BJ (cell line): ENCODE measurements around the gene SLX4IP. TPM values are rescaled to one million over a fixed set of nuclear protein-coding genes. Genes with fewer than 3 reads are reported as not detected.

ENCODE experiments used
- CTCF ChIA-PET: fragments of 350-600 bp; formaldehyde crosslinking; extraction: SDS; loops from one replicate; lab custom pipeline; 2021; ENCODE audit warnings: antibody characterized with exemption, inconsistent platforms; lab: Yijun Ruan, JAX
- POLR2A ChIA-PET: fragments of 300-600 bp; sonication (Branson Sonifier 250); formaldehyde crosslinking; extraction: SDS; loops from one replicate; lab custom pipeline; 2021; ENCODE audit warnings: antibody characterized with exemption; lab: Charles Lee
- DNase-seq: peaks from one replicate; pipeline ENCODE4 v3.0.0-alpha.2; 2011; ENCODE audit warnings: low read depth
- H3K27me3 ChIP-seq: 2 replicates; pipeline ENCODE4 v1.6.0; 2011; ENCODE audit warnings: low read length; ENCODE audit not compliant: control insufficient read depth, insufficient read depth
- H3K36me3 ChIP-seq: 2 replicates; pipeline ENCODE4 v1.5.1; 2011; ENCODE audit warnings: low read length; ENCODE audit not compliant: control insufficient read depth, insufficient read depth
- H3K4me3 ChIP-seq: 2 replicates; pipeline ENCODE4 v1.5.1; 2011; ENCODE audit warnings: low read depth, mild to moderate bottlenecking, control low read depth, low read length
- CTCF ChIP-seq: IDR thresholded peaks from 2 replicates; pipeline ENCODE4 v1.5.1; 2011; ENCODE audit warnings: low read depth, mild to moderate bottlenecking, control low read depth, inconsistent platforms, low read length, moderate library complexity; ENCODE audit not compliant: insufficient read depth
- polyA plus RNA-seq: library from polyadenylated mRNA; depleted of rRNA; stranded (reverse); fragments of >200 nt; gene quantifications from 2 replicates; pipeline ENCODE4 v1.2.3, GENCODE V29; 2011

The SLX4IP gene
- polyA plus RNA-seq, 1 experiment, result 1.6 TPM

- no peaks in the 10 kb centered on the region for H3K27me3 ChIP-seq
- TF ChIP-seq CTCF, result no peak
- CTCF ChIA-PET, result interaction anchor here (4.7 kb wide), 1 partner anchor 14 kb away, joined by 22 read pairs; no protein-coding TSS in a partner anchor
Observed at GRCh38 chr20:10522328-10522727, 87.2 kb downstream of the SLX4IP start.

GRCh38 chr20:10523443-10523842 lies 88.3 kb downstream of the SLX4IP start:
- H3K4me3 ChIP-seq, result no peak overlapping the region
- no peak for TF ChIP-seq CTCF
- DNase-seq, result no peak
- ChIA-PET CTCF (interaction anchor here (1.8 to 4.7 kb wide), 2 partner anchors 13 to 545 kb away, joined by 5 to 22 read pairs; no protein-coding TSS in a partner anchor), POLR2A (no interaction called here)
- no peaks in the 10 kb centered on the region for H3K36me3 ChIP-seq
- no peaks in the 10 kb centered on the region for H3K27me3 ChIP-seq

More at GRCh38 chr20:10522328-10522727, 87.2 kb downstream of the SLX4IP start:
- Histone ChIP-seq H3K36me3 (no peaks in the 10 kb centered on the region), H3K4me3 (no peak overlapping the region)
- POLR2A ChIA-PET, result no interaction called here
- DNase-seq, result no peak

- no peak for DNase-seq
- H3K4me3 ChIP-seq, result no peak overlapping the region
- no peak for TF ChIP-seq CTCF
- CTCF ChIA-PET, result interaction anchor here (1.2 to 4.7 kb wide), 4 partner anchors 9 to 546 kb away, joined by 3 to 22 read pairs (median 5); no protein-coding TSS in a partner anchor
- no peaks in the 10 kb centered on the region for H3K36me3 ChIP-seq
- POLR2A ChIA-PET, result no interaction called here
- H3K27me3 ChIP-seq, result no peaks in the 10 kb centered on the region
Observed at GRCh38 chr20:10524034-10524476, 89.0 kb downstream of the SLX4IP start.

- no peak for DNase-seq
Observed at GRCh38 chr20:10524643-10525042, 89.5 kb downstream of the SLX4IP start.

GRCh38 chr20:10527781-10528180 lies 92.7 kb downstream of the SLX4IP start:
- H3K27me3 ChIP-seq, result no peaks in the 10 kb centered on the region
- ChIA-PET POLR2A (no interaction called here), CTCF (interaction anchor here (0.6 to 1.5 kb wide), 3 partner anchors 8 to 102 kb away, joined by 3 to 4 read pairs (median 4); no protein-coding TSS in a partner anchor)
- H3K36me3 ChIP-seq, result no peaks in the 10 kb centered on the region
- no peak for TF ChIP-seq CTCF
- no peak for DNase-seq
- H3K4me3 ChIP-seq, result no peak overlapping the region

More at GRCh38 chr20:10524643-10525042, 89.5 kb downstream of the SLX4IP start:
- H3K36me3 ChIP-seq, result no peaks in the 10 kb centered on the region
- CTCF ChIA-PET, result interaction anchor here (1.2 to 4.7 kb wide), 4 partner anchors 9 to 546 kb away, joined by 3 to 22 read pairs (median 5); no protein-coding TSS in a partner anchor
- H3K4me3 ChIP-seq, result no peak overlapping the region
- H3K27me3 ChIP-seq, result no peaks in the 10 kb centered on the region
- TF ChIP-seq CTCF, result no peak
- POLR2A ChIA-PET, result no interaction called here
